Sigmoid colon (tissue), 7 donors: ENCODE data around the gene SLC2A1. TPM values are rescaled to one million over a fixed set of nuclear protein-coding genes. Genes with fewer than 3 reads are reported as not detected.
"Not testable (repeated sequence)": the region's sequence is repeated elsewhere in the genome, so short reads cannot be mapped to it uniquely, and the experiment has no call there.

Experiments used
- DNase-seq: peaks from one replicate; pipeline ENCODE4 v3.0.0-alpha.2; 2019
- H3K27ac ChIP-seq, 4 donors: fragments of 200-600 bp; sonication (generic); one replicate each; pipeline ENCODE4 v1.5.1; 2016 to 2019; ENCODE audit warnings: mild to moderate bottlenecking in 1 of 4
- H3K27me3 ChIP-seq, 3 donors: fragments of 200-600 bp; sonication (generic); one replicate each; pipeline ENCODE4 v1.5.1; 2019; ENCODE audit warnings: mild to moderate bottlenecking in 1 of 3
- H3K36me3 ChIP-seq, 4 donors: fragments of 200-600 bp; sonication (generic); one replicate each; pipeline ENCODE4 v1.5.1; 2016 to 2019
- H3K4me1 ChIP-seq, 4 donors: fragments of 200-600 bp; sonication (generic); one replicate each; pipeline ENCODE4 v1.5.1; 2017 to 2019
- H3K4me3 ChIP-seq, 4 donors: fragments of 200-600 bp; sonication (generic); one replicate each; pipeline ENCODE4 v1.5.1; 2017 to 2019; ENCODE audit warnings: mild to moderate bottlenecking in 2 of 4, moderate library complexity in 1 of 4
- H3K9me3 ChIP-seq, 4 donors: fragments of 200-600 bp in 3 of 4; sonication (generic) in 3 of 4; one replicate each; pipeline versions ENCODE4 v1.5.1 to v1.6.1; 2013 to 2019
- EP300 ChIP-seq, 4 donors: sonication (generic); formaldehyde crosslinking; IDR thresholded peaks; one replicate each; pipeline ENCODE4 v1.6.1; 2017; ENCODE audit warnings: antibody characterized with exemption in 4 of 4
- POLR2A ChIP-seq, 2 donors: fragments of 450-650 bp; IDR thresholded peaks; one replicate each; pipeline ENCODE4 v1.6.1; 2016; ENCODE audit warnings: antibody characterized with exemption in 2 of 2, mild to moderate bottlenecking in 2 of 2, moderate library complexity in 2 of 2
- POLR2AphosphoS5 ChIP-seq, 4 donors: sonication (generic); formaldehyde crosslinking; IDR thresholded peaks; one replicate each; pipeline ENCODE4 v1.6.1; 2017; ENCODE audit warnings: antibody characterized with exemption in 4 of 4
- WGBS, 2 donors: extraction: QIAGEN DNeasy Blood & Tissue Kit; methylation state at CpG; one replicate each; pipeline ENCODE4 v1.1.7; 2013; 5-methylcytosine and 5-hydroxymethylcytosine counted together
- intact Hi-C: fragments of 100-400 bp; cut with DNase I; formaldehyde crosslinking; loops from one replicate; pipeline ENCODE4 v1.15.1; 2023
- polyA plus RNA-seq, 3 donors: library from polyadenylated mRNA; stranded (reverse); fragments of 200-250 nt; gene quantifications; one replicate each; pipeline ENCODE4 v1.2.3, GENCODE V29; 2013
- total RNA-seq, 4 donors: library from RNA; depleted of rRNA; stranded (reverse); fragments of >200 nt; gene quantifications; one replicate each; pipeline ENCODE4 v1.1.0, GENCODE V29; 2016
- TF ChIP-seq, protein P1 (sequence below), 4 experiments: fragments of 450-650 bp in 3 of 4; fragments of 200-600 bp in 1 of 4; IDR thresholded peaks; one replicate each; pipeline ENCODE4 v1.5.1; 2016 to 2019; ENCODE audit warnings: antibody characterized with exemption in 4 of 4, mild to moderate bottlenecking in 3 of 4, moderate library complexity in 2 of 4
- donor health status: healthy with polysubstance abuse.
- donor health status: Bipolar disorder and iron deficiency.
- donor health status: healthy.

The SLC2A1 gene
- total and polyA plus RNA-seq, 7 donors: 4.2 to 44.9 (median 11.1) TPM

DNA sequence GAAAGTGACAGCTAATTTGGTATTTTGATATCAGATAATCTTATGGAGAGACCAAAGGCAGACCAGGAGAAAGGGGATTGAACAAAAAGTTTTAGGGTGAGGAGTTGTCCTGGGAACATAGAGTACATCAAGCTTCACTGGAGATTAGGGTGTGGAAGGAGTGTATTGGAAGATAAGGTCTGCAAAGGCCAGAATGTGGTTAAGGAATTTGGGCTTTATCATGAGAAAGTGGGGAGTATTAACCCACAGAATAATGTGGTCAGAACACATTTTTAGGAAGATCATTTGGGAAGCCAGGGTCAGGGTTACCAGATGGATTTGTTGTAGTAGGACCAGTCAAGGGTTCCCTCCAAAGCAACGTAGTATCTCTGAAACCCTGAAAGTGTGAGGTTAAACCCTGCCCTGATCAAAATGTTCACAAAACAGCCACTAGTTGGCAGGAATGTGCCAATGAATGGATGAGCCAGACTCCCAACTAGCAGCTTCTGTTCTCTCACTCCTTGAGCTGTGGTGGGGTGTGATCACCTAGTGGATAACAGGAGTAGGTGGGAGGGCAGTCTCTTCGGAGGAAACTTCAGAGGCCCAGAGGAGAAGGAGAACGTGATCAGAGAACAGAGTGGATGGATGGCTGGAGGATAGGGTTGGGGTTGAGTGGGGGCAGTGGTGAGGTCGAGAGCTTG, 35.8 kb downstream of the SLC2A1 start:
- Histone ChIP-seq H3K9me3 (no peaks in the 10 kb centered on the region), H3K36me3 (peaks cover 0 to 20% (median 0%) of the 10 kb centered on the region in 4 donors), H3K27ac (peak overlapping the region; percentile 88 to 97 (median 94)), H3K4me3 (no peak overlapping the region), H3K27me3 (no peaks in the 10 kb centered on the region), H3K4me1 (peaks cover 0 to 14% (median 9%) of the 10 kb centered on the region in 4 donors)
- intact Hi-C loops: loop anchor here (5.0 kb wide), 2 partner anchors 76 to 156 kb away; partner anchors contain the start of genes C1orf50, P3H1 and ZNF691
- no peak for DNase-seq
- no peak for TF ChIP-seq POLR2AphosphoS5 (IDR thresholded peaks at IDR 0.05)
- TF ChIP-seq, protein P1, sequence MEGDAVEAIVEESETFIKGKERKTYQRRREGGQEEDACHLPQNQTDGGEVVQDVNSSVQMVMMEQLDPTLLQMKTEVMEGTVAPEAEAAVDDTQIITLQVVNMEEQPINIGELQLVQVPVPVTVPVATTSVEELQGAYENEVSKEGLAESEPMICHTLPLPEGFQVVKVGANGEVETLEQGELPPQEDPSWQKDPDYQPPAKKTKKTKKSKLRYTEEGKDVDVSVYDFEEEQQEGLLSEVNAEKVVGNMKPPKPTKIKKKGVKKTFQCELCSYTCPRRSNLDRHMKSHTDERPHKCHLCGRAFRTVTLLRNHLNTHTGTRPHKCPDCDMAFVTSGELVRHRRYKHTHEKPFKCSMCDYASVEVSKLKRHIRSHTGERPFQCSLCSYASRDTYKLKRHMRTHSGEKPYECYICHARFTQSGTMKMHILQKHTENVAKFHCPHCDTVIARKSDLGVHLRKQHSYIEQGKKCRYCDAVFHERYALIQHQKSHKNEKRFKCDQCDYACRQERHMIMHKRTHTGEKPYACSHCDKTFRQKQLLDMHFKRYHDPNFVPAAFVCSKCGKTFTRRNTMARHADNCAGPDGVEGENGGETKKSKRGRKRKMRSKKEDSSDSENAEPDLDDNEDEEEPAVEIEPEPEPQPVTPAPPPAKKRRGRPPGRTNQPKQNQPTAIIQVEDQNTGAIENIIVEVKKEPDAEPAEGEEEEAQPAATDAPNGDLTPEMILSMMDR (IDR thresholded peaks at IDR 0.05): peak; percentile 12 to 69 (median 39)
- WGBS, 2 donors: 3 to 22% methylated on average over 4 of the region's 4 CpGs

DNA sequence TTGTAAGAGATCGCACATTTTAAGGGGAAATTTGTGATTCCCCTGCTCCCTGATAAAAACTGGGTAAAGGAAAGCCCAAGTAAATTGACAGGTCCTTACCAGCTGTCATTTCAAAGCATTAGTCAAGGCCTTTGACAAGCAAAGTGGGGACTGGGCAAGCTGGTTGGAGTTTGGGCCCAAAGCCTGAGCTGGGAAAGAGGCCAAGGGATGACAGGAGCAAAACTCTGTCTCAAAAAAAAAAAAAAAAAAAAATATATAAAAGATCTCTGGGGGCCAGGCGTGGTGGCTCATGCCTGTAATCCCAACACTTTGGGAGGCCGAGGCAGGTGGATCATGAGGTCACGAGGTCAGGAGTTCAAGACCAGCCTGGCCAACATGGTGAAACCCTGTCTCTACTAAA, 36.9 kb downstream of the SLC2A1 start:
- Histone ChIP-seq H3K27me3 (no peaks in the 10 kb centered on the region), H3K9me3 (no peaks in the 10 kb centered on the region), H3K4me3 (no peak overlapping the region), H3K27ac (no peak overlapping the region), H3K36me3 (peaks cover 0 to 9% (median 0%) of the 10 kb centered on the region in 4 donors), H3K4me1 (peaks cover 0 to 14% (median 9%) of the 10 kb centered on the region in 4 donors)
- 89 to 90% methylated on average over 4 of the region's 4 CpGs for WGBS, 2 donors
- TF ChIP-seq POLR2A (IDR thresholded peaks at IDR 0.05) (no peak), POLR2AphosphoS5 (IDR thresholded peaks at IDR 0.05) (no peak), EP300 (IDR thresholded peaks at IDR 0.05) (no peak)
- TF ChIP-seq, protein P1 (IDR thresholded peaks at IDR 0.05): no peak
- intact Hi-C loops: loop anchor here (5.0 kb wide), 2 partner anchors 74 to 154 kb away; partner anchors contain the start of genes C1orf50, P3H1 and ZNF691
- DNase-seq: no peak

DNA sequence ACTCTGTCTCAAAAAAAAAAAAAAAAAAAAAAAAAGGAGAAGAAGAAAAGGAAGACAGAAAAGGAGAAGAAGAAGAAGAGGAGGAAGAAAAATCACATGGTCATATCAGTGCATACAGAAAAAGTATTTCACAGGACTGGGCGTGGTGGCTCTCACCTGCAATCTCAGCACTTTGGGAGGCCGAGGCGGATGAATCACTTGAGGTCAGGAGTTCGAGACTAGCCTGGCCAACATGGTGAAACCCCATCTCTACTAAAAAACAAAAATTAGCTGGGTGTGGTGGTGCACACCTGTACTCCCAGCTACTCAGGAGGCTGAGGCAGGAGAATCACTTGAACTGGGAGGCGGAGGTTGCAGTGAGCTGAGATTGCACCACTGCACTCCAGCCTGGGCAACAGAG, 39.0 kb downstream of the SLC2A1 start:
- not testable (repeated sequence) for H3K9me3 ChIP-seq, H3K4me1 ChIP-seq, H3K27me3 ChIP-seq, DNase-seq, H3K4me3 ChIP-seq, H3K36me3 ChIP-seq, H3K27ac ChIP-seq
- 74 to 89% methylated on average over 5 of the region's 5 CpGs for WGBS, 2 donors
- intact Hi-C loops: loop anchor here (5.0 kb wide), 2 partner anchors 72 to 152 kb away; partner anchors contain the start of genes C1orf50, P3H1 and ZNF691

DNA sequence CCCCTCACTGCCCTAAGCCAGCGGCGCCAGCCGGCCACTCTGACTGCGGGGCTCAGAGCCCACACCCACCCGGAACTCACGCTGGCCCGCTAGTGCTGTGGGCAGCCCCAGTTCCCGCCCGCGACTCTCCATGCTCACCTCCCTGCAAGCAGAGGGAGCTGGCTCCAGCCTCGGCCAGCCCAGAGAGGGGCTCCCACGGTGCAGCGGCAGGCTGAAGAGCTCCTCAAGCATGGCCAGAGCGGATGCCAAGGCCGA, 41.5 kb downstream of the SLC2A1 start:
- intact Hi-C loops: no loop called here
- H3K4me3 ChIP-seq: no peak overlapping the region
- DNase-seq: no peak
- no peaks in the 10 kb centered on the region for H3K27me3 ChIP-seq
- H3K36me3 ChIP-seq: no peaks in the 10 kb centered on the region
- no peak overlapping the region for H3K27ac ChIP-seq
- WGBS, 2 donors: 91 to 97% methylated on average over 15 of the region's 15 CpGs
- TF ChIP-seq POLR2A (IDR thresholded peaks at IDR 0.05): no peak
- no peak for TF ChIP-seq POLR2AphosphoS5 (IDR thresholded peaks at IDR 0.05)
- TF ChIP-seq EP300 (IDR thresholded peaks at IDR 0.05): no peak
- TF ChIP-seq, protein P1 (IDR thresholded peaks at IDR 0.05): no peak
- H3K9me3 ChIP-seq: no peaks in the 10 kb centered on the region
- H3K4me1 ChIP-seq: no peaks in the 10 kb centered on the region

DNA sequence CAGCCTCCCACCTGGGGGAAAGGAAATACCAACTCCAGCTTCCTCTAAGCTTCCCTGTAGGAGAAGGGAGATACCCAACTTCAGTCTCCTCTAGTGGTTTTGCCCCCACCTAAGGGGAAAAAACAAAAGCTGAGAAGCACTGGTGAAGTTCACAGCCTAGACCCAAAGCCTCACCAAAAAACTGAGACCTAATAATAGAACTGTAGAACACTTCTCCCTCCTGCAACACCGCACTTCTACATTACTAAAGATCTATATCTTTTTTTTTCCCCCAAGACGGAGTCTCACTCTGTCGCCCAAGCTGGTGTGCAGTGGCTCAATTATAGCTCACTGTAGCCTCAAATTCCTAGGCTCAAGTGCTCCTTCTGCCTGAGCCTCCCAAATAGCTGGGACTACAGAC, 43.2 kb downstream of the SLC2A1 start:
- intact Hi-C loops: no loop called here
- no peak for TF ChIP-seq POLR2A (IDR thresholded peaks at IDR 0.05)
- TF ChIP-seq EP300 (IDR thresholded peaks at IDR 0.05): no peak
- no peak for TF ChIP-seq POLR2AphosphoS5 (IDR thresholded peaks at IDR 0.05)
- TF ChIP-seq, protein P1 (IDR thresholded peaks at IDR 0.05): no peak
- Histone ChIP-seq H3K9me3 (no peaks in the 10 kb centered on the region), H3K4me1 (no peaks in the 10 kb centered on the region), H3K27me3 (no peaks in the 10 kb centered on the region), H3K27ac (no peak overlapping the region), H3K4me3 (no peak overlapping the region), H3K36me3 (no peaks in the 10 kb centered on the region)
- 85 to 97% methylated on average over 3 of the region's 3 CpGs for WGBS, 2 donors
- DNase-seq: no peak
